OCI-LY3 (cell line): ENCODE results near the gene EMILIN3.

Experiments used
- EZH2phosphoT487 ChIP-seq: fragments of 200-600 bp; shearing (Covaris generic); IDR thresholded peaks from 2 replicates; pipeline ENCODE4 v1.6.1; 2018; ENCODE audit warnings: antibody characterized with exemption, mixed run types, low read depth
- TF ChIP-seq, protein P1 (sequence below): fragments of 200-600, 300-600 bp; sonication (generic); IDR thresholded peaks from 2 replicates; pipeline ENCODE4 v1.5.1; 2014; ENCODE audit warnings: antibody characterized with exemption, low read length, low read depth

DNA sequence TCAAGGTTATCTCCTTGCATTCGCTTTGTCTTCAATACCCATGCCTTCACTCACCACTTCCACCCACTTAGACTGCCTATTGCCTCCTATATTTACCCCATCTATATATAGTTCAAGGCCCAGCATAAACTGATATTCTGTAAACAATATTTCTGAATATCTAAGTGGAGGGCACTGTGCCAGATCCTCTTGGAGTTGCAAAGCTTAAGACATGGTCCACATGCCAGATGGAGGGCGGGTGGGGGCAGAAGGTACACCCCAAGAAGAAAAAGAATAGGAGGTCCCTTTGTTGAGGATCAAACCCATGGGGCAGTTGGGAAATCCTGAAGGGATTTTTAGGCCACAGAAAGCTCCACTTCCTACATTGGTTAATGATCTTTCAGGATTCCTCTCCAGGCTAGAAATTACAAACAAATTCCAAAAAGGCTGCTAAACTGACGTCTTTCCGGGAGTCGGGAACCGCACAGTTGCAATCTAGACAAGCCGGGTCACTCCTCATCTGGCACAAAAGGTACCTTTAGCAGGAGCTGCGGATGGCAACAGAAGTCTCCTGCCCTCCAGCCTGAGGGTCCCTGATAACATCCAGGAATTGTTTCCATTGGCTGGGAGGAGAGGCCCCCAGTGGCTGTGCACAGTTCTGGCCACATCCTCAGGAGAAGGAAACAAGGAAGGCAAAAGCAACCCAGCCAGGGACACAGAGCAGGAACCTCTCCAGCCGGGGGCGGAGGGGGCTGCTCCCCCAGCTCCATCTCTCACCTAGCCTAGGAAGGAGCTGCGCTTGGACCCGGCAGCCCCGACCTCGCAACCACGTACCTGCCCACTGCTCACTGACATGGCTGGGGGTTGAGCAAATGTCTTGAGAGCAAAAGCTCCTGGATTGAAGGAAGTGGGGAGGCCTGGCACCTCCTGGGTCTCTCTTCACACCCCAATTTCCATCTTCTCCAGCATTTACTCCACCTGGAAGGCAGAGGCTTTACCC lies 31.9 kb downstream of the EMILIN3 start:
- no peak for TF ChIP-seq EZH2phosphoT487
- TF ChIP-seq, protein P1, sequence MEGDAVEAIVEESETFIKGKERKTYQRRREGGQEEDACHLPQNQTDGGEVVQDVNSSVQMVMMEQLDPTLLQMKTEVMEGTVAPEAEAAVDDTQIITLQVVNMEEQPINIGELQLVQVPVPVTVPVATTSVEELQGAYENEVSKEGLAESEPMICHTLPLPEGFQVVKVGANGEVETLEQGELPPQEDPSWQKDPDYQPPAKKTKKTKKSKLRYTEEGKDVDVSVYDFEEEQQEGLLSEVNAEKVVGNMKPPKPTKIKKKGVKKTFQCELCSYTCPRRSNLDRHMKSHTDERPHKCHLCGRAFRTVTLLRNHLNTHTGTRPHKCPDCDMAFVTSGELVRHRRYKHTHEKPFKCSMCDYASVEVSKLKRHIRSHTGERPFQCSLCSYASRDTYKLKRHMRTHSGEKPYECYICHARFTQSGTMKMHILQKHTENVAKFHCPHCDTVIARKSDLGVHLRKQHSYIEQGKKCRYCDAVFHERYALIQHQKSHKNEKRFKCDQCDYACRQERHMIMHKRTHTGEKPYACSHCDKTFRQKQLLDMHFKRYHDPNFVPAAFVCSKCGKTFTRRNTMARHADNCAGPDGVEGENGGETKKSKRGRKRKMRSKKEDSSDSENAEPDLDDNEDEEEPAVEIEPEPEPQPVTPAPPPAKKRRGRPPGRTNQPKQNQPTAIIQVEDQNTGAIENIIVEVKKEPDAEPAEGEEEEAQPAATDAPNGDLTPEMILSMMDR, result no peak
